HCT116 (cell line): Measurements from ENCODE around the gene COPE. TPM values are rescaled to one million over a fixed set of nuclear protein-coding genes. Genes with fewer than 3 reads are reported as not detected.

Experiments
- ATAC-seq: fragments of 200-7000 bp; cut with Tn5 transposase; 2 replicates; pipeline ENCODE4 v1.9.1; 2020; ENCODE audit warnings: mild to moderate bottlenecking, moderate library complexity
- BruUV-seq: library from RNA; stranded (reverse); fragments of 400-500 nt; replicated peaks from 2 replicates; lab custom pipeline; 2021; lab: Mats Ljungman, UMichigan
- CTCF ChIA-PET: fragments of 300-600 bp; sonication (Branson Sonifier 250); formaldehyde crosslinking; loops from one replicate; lab custom pipeline; 2021; ENCODE audit warnings: antibody characterized with exemption; lab: Charles Lee
- POLR2A ChIA-PET: fragments of 300-600, 350-600 bp; sonication (Branson Sonifier 250); formaldehyde crosslinking; loops from one replicate; lab custom pipeline; 2021; ENCODE audit warnings: antibody characterized with exemption; lab: Charles Lee
- RAD21 ChIA-PET, 2 experiments: fragments of 300-600 bp; sonication (Branson Sonifier 250); formaldehyde crosslinking; loops; one replicate each; lab custom pipeline; 2023; ENCODE audit warnings: low total read pairs in 2 of 2; ENCODE audit not compliant: uncharacterized antibody in 2 of 2, unreplicated experiment in 2 of 2, low non-redundant PET in 1 of 2; lab: Charles Lee
- DNase-seq: peaks from one replicate; pipeline ENCODE4 v3.0.0-alpha.2; 2010; ENCODE audit warnings: low read depth, low spot score
- H2AFZ ChIP-seq: fragments of 200-600 bp; shearing (Covaris generic), sonication (generic); 2 replicates; pipeline ENCODE4 v1.6.1; 2017; ENCODE audit warnings: low read depth, mixed run types, mixed read lengths, antibody characterized with exemption, low read length; ENCODE audit not compliant: poor library complexity, severe bottlenecking
- H3K27ac ChIP-seq: 2 replicates; pipeline ENCODE4 v1.5.1; 2012; ENCODE audit warnings: low read depth, low read length
- H3K27me3 ChIP-seq: fragments of 200-600 bp; sonication (generic); 2 replicates; pipeline ENCODE4 v1.6.1; 2016; ENCODE audit warnings: mixed run types, low read length, mixed read lengths; ENCODE audit not compliant: insufficient read depth
- H3K36me3 ChIP-seq, 2 experiments: fragments of 200-500 bp in 1 of 2; fragments of 200-600 bp in 1 of 2; sonication (Bioruptor generic) in 1 of 2; sonication (generic) in 1 of 2; 2 replicates each; pipeline versions ENCODE4 v1.5.1 to v1.6.1; 2014 to 2016; ENCODE audit warnings: low read length in 2 of 2, inconsistent platforms in 1 of 2, mixed read lengths in 1 of 2, mixed run types in 1 of 2; ENCODE audit not compliant: insufficient read depth in 2 of 2, control insufficient read depth in 1 of 2
- H3K4me1 ChIP-seq, 2 experiments: fragments of 200-600 bp in 1 of 2; sonication (generic) in 1 of 2; 2 replicates each; pipeline versions ENCODE4 v1.5.1 to v1.6.1; 2012 to 2017; ENCODE audit warnings: low read length in 2 of 2, inconsistent platforms in 1 of 2, mild to moderate bottlenecking in 1 of 2, mixed read lengths in 1 of 2, mixed run types in 1 of 2, moderate library complexity in 1 of 2; ENCODE audit not compliant: insufficient read depth in 2 of 2, control insufficient read depth in 1 of 2
- H3K4me2 ChIP-seq: fragments of 200-600 bp; sonication (generic); 2 replicates; pipeline ENCODE4 v1.6.1; 2017; ENCODE audit warnings: mixed run types, low read length, mixed read lengths
- H3K4me3 ChIP-seq, 2 experiments: fragments of 200-600 bp in 1 of 2; sonication (generic) in 1 of 2; replicated peaks in 1 of 2; 2 replicates each; pipeline ENCODE4 v1.5.1; 2011 to 2016; ENCODE audit warnings: low read length in 2 of 2, control low read depth in 1 of 2, low read depth in 1 of 2, mild to moderate bottlenecking in 1 of 2, mixed read lengths in 1 of 2, mixed run types in 1 of 2
- H3K79me2 ChIP-seq: fragments of 200-600 bp; sonication (generic); 2 replicates; pipeline ENCODE4 v1.6.1; 2017; ENCODE audit warnings: mild to moderate bottlenecking, mixed run types, low read length, moderate library complexity, mixed read lengths; ENCODE audit not compliant: insufficient read depth
- H3K9ac ChIP-seq: fragments of 200-600 bp; sonication (generic); 2 replicates; pipeline ENCODE4 v1.6.1; 2016; ENCODE audit warnings: low read length, mixed read lengths
- H3K9me2 ChIP-seq: fragments of 200-600 bp; sonication (generic), shearing (Covaris generic); 2 replicates; pipeline ENCODE4 v1.6.1; 2017; ENCODE audit warnings: mixed run types, mild to moderate bottlenecking, moderate library complexity; ENCODE audit not compliant: insufficient read depth
- H3K9me3 ChIP-seq, 2 experiments: fragments of 200-500 bp in 1 of 2; fragments of 200-600 bp in 1 of 2; sonication (Bioruptor generic) in 1 of 2; sonication (generic) in 1 of 2; 2 replicates each; pipeline ENCODE4 v1.6.1; 2014 to 2017; ENCODE audit warnings: low read length in 2 of 2, mixed read lengths in 2 of 2, inconsistent platforms in 1 of 2, low read depth in 1 of 2, mild to moderate bottlenecking in 1 of 2, mixed run types in 1 of 2, moderate library complexity in 1 of 2; ENCODE audit not compliant: control insufficient read depth in 1 of 2, insufficient read depth in 1 of 2
- H4K20me1 ChIP-seq: fragments of 200-600 bp; sonication (generic), shearing (Covaris generic); 2 replicates; pipeline ENCODE4 v1.6.1; 2017; ENCODE audit warnings: mixed run types, mild to moderate bottlenecking, moderate library complexity; ENCODE audit not compliant: insufficient read depth
- CBX3 ChIP-seq: IDR thresholded peaks from 2 replicates; pipeline ENCODE4 v1.6.1; 2012; ENCODE audit warnings: low read depth
- EZH2 ChIP-seq: fragments of 200-600 bp; sonication (generic); IDR thresholded peaks from 2 replicates; pipeline ENCODE4 v1.6.1; 2017; ENCODE audit warnings: antibody characterized with exemption, mixed run types
- FOSL1 ChIP-seq: IDR thresholded peaks from 2 replicates; pipeline ENCODE4 v1.6.1; 2012; ENCODE audit warnings: low read depth
- POLR2AphosphoS5 ChIP-seq: IDR thresholded peaks from 2 replicates; pipeline ENCODE4 v1.6.1; 2011; ENCODE audit warnings: mild to moderate bottlenecking, low read depth, low read length, moderate library complexity
- REST ChIP-seq: IDR thresholded peaks from 2 replicates; pipeline ENCODE4 v1.6.1; 2012; ENCODE audit warnings: low read depth
- SP1 ChIP-seq: IDR thresholded peaks from 2 replicates; pipeline ENCODE4 v1.6.1; 2012; ENCODE audit warnings: low read depth
- ZBTB33 ChIP-seq: IDR thresholded peaks from 2 replicates; pipeline ENCODE4 v1.6.1; 2011; ENCODE audit warnings: mild to moderate bottlenecking, low read length, moderate library complexity; ENCODE audit not compliant: insufficient replicate concordance; ENCODE audit errors: extremely low read depth
- intact Hi-C: fragments of 100-400 bp; cut with micrococcal nuclease; formaldehyde crosslinking; loops from 2 replicates; pipeline ENCODE4 v1.10.0; 2022
- total RNA-seq: library from RNA; stranded (reverse); gene quantifications from one replicate; pipeline ENCODE4 v1.2.1, GENCODE V29; 2021; ENCODE audit not compliant: unreplicated experiment
- TF ChIP-seq, protein P1 (sequence below): IDR thresholded peaks from 2 replicates; pipeline ENCODE4 v1.6.1; 2012

COPE gene
- total RNA-seq, 1 experiment from 2014 or later: 263 TPM

- no peak for TF ChIP-seq ZBTB33
- TF ChIP-seq EZH2: no peak
- TF ChIP-seq, protein P1, sequence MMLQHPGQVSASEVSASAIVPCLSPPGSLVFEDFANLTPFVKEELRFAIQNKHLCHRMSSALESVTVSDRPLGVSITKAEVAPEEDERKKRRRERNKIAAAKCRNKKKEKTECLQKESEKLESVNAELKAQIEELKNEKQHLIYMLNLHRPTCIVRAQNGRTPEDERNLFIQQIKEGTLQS: no peak
- TF ChIP-seq, all 23 proteins: peak for 0
Observed at GRCh38 chr19:18860302-18860700, 58.9 kb downstream of the COPE start (continued).

DNA sequence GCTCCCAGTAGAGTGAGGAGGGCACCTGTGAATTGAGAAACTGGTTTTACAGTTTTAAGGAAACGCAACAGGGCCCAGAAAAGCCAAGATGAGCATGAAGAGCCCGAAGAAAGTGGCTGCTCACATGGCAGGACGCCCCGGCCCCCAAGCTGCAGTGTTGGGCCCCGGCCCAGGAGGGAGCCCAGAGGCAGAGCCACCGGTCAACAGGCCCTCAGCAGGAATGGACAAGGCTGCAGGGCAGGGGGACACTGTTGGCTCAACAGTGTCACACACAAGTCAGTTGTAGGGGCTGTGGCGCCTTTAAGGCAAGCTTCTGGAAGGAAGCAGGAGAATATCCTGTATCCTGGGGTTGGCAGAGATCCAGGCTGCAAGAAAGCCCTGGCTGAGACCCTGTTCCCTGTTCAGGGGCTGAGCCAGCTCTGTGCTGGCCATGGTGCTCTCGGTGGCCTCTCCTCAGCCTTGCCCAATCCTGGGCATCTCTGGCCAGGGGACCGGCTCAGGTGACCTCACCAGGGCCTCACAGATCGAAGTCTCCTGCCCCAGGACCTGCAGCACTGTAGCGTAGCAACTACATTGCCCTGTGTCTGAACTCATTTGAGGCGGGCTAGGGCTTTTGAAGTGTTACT, 59.4 kb downstream of the COPE start:
- no peaks in the 10 kb centered on the region for H3K9me3 ChIP-seq
- DNase-seq: no peak
- H3K4me2 ChIP-seq: no peak overlapping the region
- H3K36me3 ChIP-seq: peaks cover 67 to 79% of the 10 kb centered on the region in 2 experiments
- TF ChIP-seq ZBTB33 (no peak), CBX3 (no peak), POLR2AphosphoS5 (0 out of 2 replicates have a peak, but pooled peaks have one; percentile 22), REST (no peak), FOSL1 (no peak), SP1 (no peak)
- H3K9me2 ChIP-seq: no peaks in the 10 kb centered on the region
- ChIA-PET RAD21 (no interaction called here), CTCF (no interaction called here), POLR2A (no interaction called here)
- H3K79me2 ChIP-seq: peaks cover 42% of the 10 kb centered on the region; the same call in 1 of the 2 replicates
- intact Hi-C loops: no loop called here
- no peak overlapping the region for H2AFZ ChIP-seq
- no peak overlapping the region for H3K4me3 ChIP-seq
- H3K27me3 ChIP-seq: no peaks in the 10 kb centered on the region
- no peak overlapping the region for H3K9ac ChIP-seq
- H3K4me1 ChIP-seq: no peaks in the 10 kb centered on the region; a peak in 1 of 4 replicates
- no TSS peak for BruUV-seq
- ATAC-seq: no peak
- no peak overlapping the region for H3K27ac ChIP-seq
- H4K20me1 ChIP-seq: no peaks in the 10 kb centered on the region
